Mesenchymal stem cell (in vitro differentiated cells and primary cell): Measurements from ENCODE around the gene FOXA3.

Experiments
- DNase-seq: peaks from one replicate; pipeline ENCODE4 v3.0.0-alpha.2; 2013
- H2AFZ ChIP-seq: one replicate; pipeline ENCODE4 v1.6.1; 2013; ENCODE audit warnings: low read depth, mild to moderate bottlenecking, control low read depth, inconsistent platforms, low read length, moderate library complexity
- H2AK5ac ChIP-seq: 2 replicates; pipeline ENCODE4 v1.6.1; 2013; ENCODE audit warnings: low read length, moderate library complexity, mild to moderate bottlenecking, inconsistent platforms; ENCODE audit not compliant: severe bottlenecking
- H2BK120ac ChIP-seq: one replicate; pipeline ENCODE4 v1.6.1; 2013; ENCODE audit warnings: low read depth, mild to moderate bottlenecking, inconsistent platforms, low read length, moderate library complexity
- H2BK12ac ChIP-seq, 2 experiments: one replicate each; pipeline ENCODE4 v1.6.1; 2013; ENCODE audit warnings: inconsistent platforms in 2 of 2, low read length in 2 of 2, mild to moderate bottlenecking in 2 of 2, moderate library complexity in 2 of 2, control low read depth in 1 of 2
- H2BK15ac ChIP-seq: one replicate; pipeline ENCODE4 v1.6.1; 2013; ENCODE audit warnings: mild to moderate bottlenecking, low read depth, inconsistent platforms; ENCODE audit not compliant: poor library complexity, severe bottlenecking
- H2BK5ac ChIP-seq: 2 replicates; pipeline ENCODE4 v1.6.1; 2013; ENCODE audit warnings: low read depth, mild to moderate bottlenecking, low read length, control low read depth, inconsistent platforms; ENCODE audit not compliant: poor library complexity, severe bottlenecking
- H3K14ac ChIP-seq, 2 experiments: one replicate each; pipeline ENCODE4 v1.6.1; 2013; ENCODE audit warnings: inconsistent platforms in 2 of 2, low read length in 2 of 2, control low read depth in 1 of 2, mild to moderate bottlenecking in 1 of 2, moderate library complexity in 1 of 2
- H3K18ac ChIP-seq, 2 experiments: one replicate each; pipeline ENCODE4 v1.6.1; 2013; ENCODE audit warnings: inconsistent platforms in 2 of 2, low read length in 2 of 2, control low read depth in 1 of 2, low read depth in 1 of 2, mild to moderate bottlenecking in 1 of 2
- H3K23ac ChIP-seq, 2 experiments: one replicate each; pipeline ENCODE4 v1.6.1; 2013; ENCODE audit warnings: inconsistent platforms in 2 of 2, low read length in 2 of 2, mild to moderate bottlenecking in 2 of 2, moderate library complexity in 2 of 2, control low read depth in 1 of 2
- H3K27ac ChIP-seq: 2 replicates; pipeline ENCODE4 v1.5.1; 2013; ENCODE audit warnings: mild to moderate bottlenecking, moderate library complexity, low read length, control low read depth, inconsistent platforms; ENCODE audit not compliant: poor library complexity, severe bottlenecking
- H3K27me3 ChIP-seq, 2 experiments: 2 replicates each; pipeline versions ENCODE4 v1.6.1 to v1.7.0; 2013; ENCODE audit warnings: low read length in 2 of 2, mild to moderate bottlenecking in 2 of 2, moderate library complexity in 2 of 2, control low read depth in 1 of 2, inconsistent platforms in 1 of 2; ENCODE audit not compliant: control insufficient read depth in 1 of 2, insufficient read depth in 1 of 2
- H3K36me3 ChIP-seq, 2 experiments: 2 replicates each; pipeline versions ENCODE4 v1.6.1 to v1.7.0; 2013; ENCODE audit warnings: low read length in 2 of 2, control low read depth in 1 of 2, inconsistent platforms in 1 of 2, low read depth in 1 of 2, mild to moderate bottlenecking in 1 of 2; ENCODE audit not compliant: insufficient read depth in 2 of 2, control insufficient read depth in 1 of 2
- H3K4ac ChIP-seq, 2 experiments: one replicate each; pipeline ENCODE4 v1.6.1; 2013; ENCODE audit warnings: inconsistent platforms in 2 of 2, low read length in 2 of 2, mild to moderate bottlenecking in 2 of 2, moderate library complexity in 2 of 2, control low read depth in 1 of 2, low read depth in 1 of 2
- H3K4me1 ChIP-seq: 2 replicates; pipeline ENCODE4 v1.6.1; 2013; ENCODE audit warnings: low read depth, low read length, control low read depth; ENCODE audit not compliant: control insufficient read depth, insufficient read depth
- H3K4me2 ChIP-seq: 2 replicates; pipeline ENCODE4 v1.6.1; 2013; ENCODE audit warnings: low read length, mild to moderate bottlenecking, inconsistent platforms; ENCODE audit not compliant: poor library complexity, severe bottlenecking
- H3K4me3 ChIP-seq, 2 experiments: 2 replicates each; pipeline versions ENCODE4 v1.5.1 to v1.7.0; 2013; ENCODE audit warnings: low read length in 2 of 2, mild to moderate bottlenecking in 2 of 2, control low read depth in 1 of 2, low read depth in 1 of 2; ENCODE audit not compliant: insufficient read depth in 1 of 2
- H3K79me1 ChIP-seq: replicated peaks from 2 replicates; pipeline ENCODE4 v1.6.1; 2013; ENCODE audit warnings: mild to moderate bottlenecking, control low read depth, low read length, inconsistent platforms; ENCODE audit not compliant: poor library complexity, severe bottlenecking
- H3K9ac ChIP-seq: 2 replicates; pipeline ENCODE4 v1.7.0; 2013; ENCODE audit warnings: mild to moderate bottlenecking, low read length, moderate library complexity
- H3K9me3 ChIP-seq: 2 replicates; pipeline ENCODE4 v1.7.0; 2013; ENCODE audit warnings: mild to moderate bottlenecking, low read length; ENCODE audit not compliant: control insufficient read depth
- H4K8ac ChIP-seq: one replicate; pipeline ENCODE4 v1.6.1; 2013; ENCODE audit warnings: inconsistent platforms, mild to moderate bottlenecking, low read length, moderate library complexity
- H4K91ac ChIP-seq: one replicate; pipeline ENCODE4 v1.6.1; 2013; ENCODE audit warnings: mild to moderate bottlenecking, low read length, inconsistent platforms
- WGBS: methylation state at CpG from one replicate; pipeline ENCODE4 v1.1.7; 2013; ENCODE audit warnings: mixed read lengths; 5-methylcytosine and 5-hydroxymethylcytosine counted together

Gene FOXA3

DNA sequence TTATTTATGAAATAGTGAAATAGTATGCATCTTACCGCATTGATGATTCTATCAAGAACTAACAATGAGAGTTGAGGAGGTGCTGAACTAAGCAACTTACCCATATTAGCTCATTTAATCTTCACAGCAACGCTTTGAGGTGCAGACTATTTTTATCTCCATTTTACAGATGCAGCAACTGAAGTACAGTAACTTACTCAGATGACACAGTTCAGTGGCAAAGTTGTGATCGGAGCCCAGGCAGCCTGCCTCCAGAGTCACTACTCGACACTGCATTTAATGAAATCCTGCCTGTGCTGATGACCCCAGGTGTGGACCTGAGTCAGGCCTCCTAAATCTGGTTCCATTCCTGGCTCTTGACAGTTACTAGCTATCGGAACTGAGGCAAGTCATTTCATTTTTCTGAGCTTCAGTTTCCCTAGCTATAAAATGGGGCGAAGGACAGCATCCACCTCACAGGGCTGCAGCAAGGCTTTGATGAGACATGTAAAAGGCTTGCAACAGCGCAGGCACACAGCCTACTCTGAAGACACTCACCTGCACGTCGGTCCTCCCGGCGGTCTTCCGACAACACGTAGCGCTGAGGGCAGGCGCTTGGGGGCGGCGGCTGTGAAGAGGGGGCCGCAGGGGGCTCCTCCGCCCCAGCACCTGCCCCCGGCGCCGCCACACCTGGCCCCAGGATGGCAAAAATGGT is 36.8 kb downstream of the FOXA3 start:
- whole genome bisulfite sequencing = 48% methylated on average over 22 of the region's 22 CpGs
- no peak overlapping the region for H2BK5ac ChIP-seq

DNA sequence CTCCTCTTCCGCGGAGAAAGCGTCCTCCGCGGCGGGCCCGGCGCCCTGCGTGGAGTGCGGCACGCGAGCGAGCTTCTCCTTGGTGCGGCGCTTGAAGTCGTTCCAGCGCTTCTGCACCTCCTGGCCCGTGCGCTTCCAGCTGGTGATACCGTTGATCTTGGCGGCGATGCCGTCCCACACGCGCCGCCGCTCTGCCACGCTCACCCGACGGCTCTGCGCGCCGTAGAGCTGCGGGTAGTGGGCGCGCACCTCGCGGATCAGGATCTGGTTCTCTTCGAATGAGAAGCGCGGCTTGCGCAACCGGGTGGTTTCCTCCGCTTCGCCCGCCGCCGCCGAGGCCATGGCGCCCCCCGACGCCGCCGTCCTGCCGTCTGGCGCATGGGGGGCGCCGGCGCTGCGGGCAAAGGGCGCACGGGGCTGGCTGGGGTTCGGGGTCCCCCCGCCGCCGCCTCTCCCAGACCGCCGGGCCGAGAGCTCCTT is 37.3 kb downstream of the FOXA3 start:
- H3K9ac ChIP-seq = peak overlapping the region; percentile 54
- peak overlapping the region; percentile 64 for H4K8ac ChIP-seq
- H3K14ac ChIP-seq = peak overlapping the region in 1 of 2 experiments; percentile 35
- H2BK5ac ChIP-seq = no peak overlapping the region
- H3K4ac ChIP-seq = no peak overlapping the region
- no peak overlapping the region for H4K91ac ChIP-seq
- H3K4me2 ChIP-seq = peak overlapping the region; percentile 85
- no peaks in the 10 kb centered on the region for H3K9me3 ChIP-seq
- no peaks in the 10 kb centered on the region for H3K27me3 ChIP-seq
- peak overlapping the region in 1 of 2 experiments; percentile 2 for H3K23ac ChIP-seq
- no peak overlapping the region for H2BK15ac ChIP-seq
- no peak overlapping the region for H2AFZ ChIP-seq
- H3K27ac ChIP-seq = no peak overlapping the region
- 4% methylated on average over 64 of the region's 69 CpGs for WGBS
- H2AK5ac ChIP-seq = no peak overlapping the region
- no peak overlapping the region for H2BK12ac ChIP-seq
- peaks cover 14% of the 10 kb centered on the region for H3K4me1 ChIP-seq
- H3K4me3 ChIP-seq = peak overlapping the region; percentile 74 to 93
- H2BK120ac ChIP-seq = no peak overlapping the region
- DNase-seq = peak; percentile 81
- H3K36me3 ChIP-seq = peaks cover 26 to 34% of the 10 kb centered on the region in 2 experiments
- peaks cover 18% of the 10 kb centered on the region for H3K79me1 ChIP-seq
- no peak overlapping the region for H3K18ac ChIP-seq

More for the DNA sequence above, 36.8 kb downstream of the FOXA3 start:
- Histone ChIP-seq H3K9me3 (no peaks in the 10 kb centered on the region), H4K91ac (no peak overlapping the region), H4K8ac (no peak overlapping the region), H2BK12ac (no peak overlapping the region), H2AK5ac (no peak overlapping the region), H2BK120ac (no peak overlapping the region), H3K4me3 (peak overlapping the region; percentile 74 to 93), H3K18ac (no peak overlapping the region), H3K36me3 (peaks cover 31 to 34% of the 10 kb centered on the region in 2 experiments), H3K4me2 (peak overlapping the region; percentile 85), H3K4me1 (peaks cover 14% of the 10 kb centered on the region), H3K27ac (no peak overlapping the region), H3K4ac (no peak overlapping the region), H3K23ac (no peak overlapping the region), H2BK15ac (no peak overlapping the region), H3K14ac (no peak overlapping the region), H3K79me1 (peaks cover 21% of the 10 kb centered on the region), H3K9ac (peak overlapping the region; percentile 54), H3K27me3 (no peaks in the 10 kb centered on the region), H2AFZ (no peak overlapping the region)
- DNase-seq = no peak

DNA sequence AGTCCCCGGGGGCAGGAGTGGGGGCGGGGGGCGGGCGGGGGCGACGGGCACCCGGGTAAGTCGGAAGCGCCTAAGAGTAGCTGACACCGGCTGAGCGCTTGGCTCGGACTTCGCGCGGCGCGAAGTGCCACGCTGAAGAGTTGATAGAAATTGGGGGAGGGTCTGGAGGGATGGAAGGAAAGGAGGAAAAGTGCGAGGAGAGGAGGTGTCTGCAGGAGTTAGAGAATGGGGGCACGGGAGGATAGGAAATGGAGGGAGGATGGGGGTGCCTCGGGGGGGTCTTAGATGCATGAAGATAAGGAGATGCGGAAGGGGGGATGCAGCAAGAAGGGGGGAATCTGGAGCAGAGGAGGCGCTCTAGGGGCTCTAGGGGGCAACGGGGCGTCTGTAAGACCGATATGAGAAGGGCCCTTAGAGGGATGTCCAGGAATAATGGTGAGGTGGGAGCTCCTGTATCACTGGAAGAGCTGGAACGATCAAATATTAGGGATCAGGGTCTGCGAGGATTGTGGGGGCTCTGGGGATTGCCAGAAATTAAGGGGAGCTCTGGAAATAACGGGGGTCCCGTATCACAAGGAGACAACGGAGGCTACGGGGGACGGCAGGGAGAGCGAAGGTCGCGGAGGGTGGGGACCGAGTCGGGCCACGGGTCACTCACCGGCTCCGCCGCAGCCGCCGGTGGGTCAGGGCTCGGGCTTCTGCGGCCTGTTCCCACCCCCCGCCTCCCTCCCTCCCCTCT is 38.0 kb downstream of the FOXA3 start, which contains the start of gene MYPOP:
Gene MYPOP, minus strand, starts transcription at position 702 of the 739 bp plus-strand sequence. CDS start 840 bp downstream, outside the sequence.
- H3K23ac ChIP-seq = peak within 1 kb of the TSS; percentile 26 to 37
- H2BK15ac ChIP-seq = peak within 1 kb of the TSS; percentile 49
- no peaks in the 10 kb centered on the region for H3K9me3 ChIP-seq
- H3K18ac ChIP-seq = peak within 1 kb of the TSS; percentile 81 to 94
- peak within 1 kb of the TSS; percentile 94 for H3K4me2 ChIP-seq
- H3K14ac ChIP-seq = peak within 1 kb of the TSS in 1 of 2 experiments; percentile 35
- H2BK12ac ChIP-seq = peak within 1 kb of the TSS in 1 of 2 experiments; percentile 19
- DNase-seq = peak; percentile 32
- H3K36me3 ChIP-seq = peaks cover 22 to 32% of the 10 kb centered on the region in 2 experiments
- peaks cover 18% of the 10 kb centered on the region for H3K79me1 ChIP-seq
- peak within 1 kb of the TSS; percentile 77 for H3K27ac ChIP-seq
- peak within 1 kb of the TSS; percentile 86 for H2AFZ ChIP-seq
- no peak within 1 kb of the TSS for H2BK5ac ChIP-seq
- peak within 1 kb of the TSS; percentile 43 for H2BK120ac ChIP-seq
- H3K4me1 ChIP-seq = peaks cover 14% of the 10 kb centered on the region
- H3K4me3 ChIP-seq = peak within 1 kb of the TSS; percentile 74 to 93
- peak within 1 kb of the TSS in 1 of 2 experiments; percentile 67 for H3K4ac ChIP-seq
- H4K91ac ChIP-seq = peak within 1 kb of the TSS; percentile 34
- WGBS = under 1% methylated on average over 36 of the region's 47 CpGs
- H4K8ac ChIP-seq = peak within 1 kb of the TSS; percentile 81
- no peaks in the 10 kb centered on the region for H3K27me3 ChIP-seq
- no peak within 1 kb of the TSS for H2AK5ac ChIP-seq
- peak within 1 kb of the TSS; percentile 88 for H3K9ac ChIP-seq
